ENCODE measurements around the gene ACTL6B. TPM values are rescaled to one million over a fixed set of nuclear protein-coding genes. Genes with fewer than 3 reads are reported as not detected.
A peak's percentile ranks its signal among the peaks of the same experiment; 100 is the strongest.

The ACTL6B gene
- total and polyA plus RNA-seq, 2 of the 13 experiments (the other 11 are each of a cell fraction or from before 2014, with no cell fraction given) = not detected

- TF ChIP-seq PATZ1 (CRISPR knock-in tag; IDR thresholded peaks at IDR 0.05) = peak; percentile 70
- peak; percentile 73 for TF ChIP-seq ZFX (CRISPR knock-in tag; IDR thresholded peaks at IDR 0.05; ENCODE audit: low read depth)
- peak; percentile 63 for TF ChIP-seq RBM39 (IDR thresholded peaks at IDR 0.05; ENCODE audit: low read depth, low read length, poor library complexity, severe bottlenecking)
- peak; percentile 45; the same call in 1 of the 2 replicates for TF ChIP-seq ZBTB38 (CRISPR knock-in tag; IDR thresholded peaks at IDR 0.05)
- no peak for TF ChIP-seq ZNF644 (CRISPR knock-in tag; IDR thresholded peaks at IDR 0.05; ENCODE audit: low read depth)
- TF ChIP-seq FOXC1 (CRISPR knock-in tag; IDR thresholded peaks at IDR 0.05; ENCODE audit: borderline replicate concordance) = peak; percentile 37; the same call in 1 of the 2 replicates
- no peak for TF ChIP-seq ZNF850 (CRISPR knock-in tag; conservative IDR thresholded peaks at IDR 0.05)
- TF ChIP-seq HNF1B (CRISPR knock-in tag; IDR thresholded peaks at IDR 0.05) = peak; percentile 56; the same call in 1 of the 2 replicates
- no peak for TF ChIP-seq ZNF121 (CRISPR knock-in tag; IDR thresholded peaks at IDR 0.05)
- TF ChIP-seq TFDP2 (CRISPR knock-in tag; IDR thresholded peaks at IDR 0.05) = peak; percentile 70
- TF ChIP-seq U2AF2 (IDR thresholded peaks at IDR 0.05; ENCODE audit: low read depth, low read length) = no peak
- TF ChIP-seq NR2C2 (CRISPR knock-in tag; IDR thresholded peaks at IDR 0.05; ENCODE audit: borderline replicate concordance) = peak; percentile 26; the same call in 1 of the 2 replicates
- TF ChIP-seq ZNF609 (CRISPR knock-in tag; IDR thresholded peaks at IDR 0.05; ENCODE audit: borderline replicate concordance) = peak; percentile 15; the same call in 1 of the 2 replicates
- 0 out of 2 replicates have a peak, but pooled peaks have one; percentile 39 for TF ChIP-seq ZSCAN25 (CRISPR knock-in tag; IDR thresholded peaks at IDR 0.05)
- TF ChIP-seq ZNF543 (CRISPR knock-in tag; IDR thresholded peaks at IDR 0.05) = 0 out of 2 replicates have a peak, but pooled peaks have one; percentile 28
- no peak for TF ChIP-seq IKZF4 (CRISPR knock-in tag; IDR thresholded peaks at IDR 0.05; ENCODE audit: borderline replicate concordance, low read depth, not compliant biosample characterization)
- no peak for TF ChIP-seq ZNF747 (CRISPR knock-in tag; IDR thresholded peaks at IDR 0.05; ENCODE audit: borderline replicate concordance)
- no peak for TF ChIP-seq ZNF253 (CRISPR knock-in tag; IDR thresholded peaks at IDR 0.05; ENCODE audit: borderline replicate concordance)
These were observed 35.7 kb upstream of the ACTL6B start (continued) for GRCh38 chr7:100691676-100692577.
